CD14-positive monocyte (primary cell): ENCODE data around the gene PRRX2. TPM values are rescaled to one million over a fixed set of nuclear protein-coding genes. Genes with fewer than 3 reads are reported as not detected.
A peak's percentile ranks its signal among the peaks of the same experiment; 100 is the strongest.

ENCODE experiments used
- DNase-seq, 3 donors: peaks; one replicate each; pipeline ENCODE4 v3.0.0-alpha.2; 2011 to 2022
- H2AFZ ChIP-seq: 2 replicates; pipeline ENCODE4 v1.6.0; 2012; ENCODE audit warnings: mild to moderate bottlenecking, low read depth, low read length, inconsistent platforms; ENCODE audit not compliant: insufficient read depth, poor library complexity, severe bottlenecking
- H3K27ac ChIP-seq, 2 donors: 1 replicate in 1 of 2; 2 replicates in 1 of 2; pipeline ENCODE4 v1.5.1; 2012 to 2013; ENCODE audit warnings: low read length in 2 of 2, control low read depth in 1 of 2, inconsistent platforms in 1 of 2, low read depth in 1 of 2, mild to moderate bottlenecking in 1 of 2
- H3K27me3 ChIP-seq, 2 donors: one replicate each; pipeline versions ENCODE4 v1.6.0 to v1.6.1; 2011 to 2013; ENCODE audit warnings: low read length in 2 of 2; ENCODE audit not compliant: control insufficient read depth in 2 of 2, insufficient read depth in 2 of 2
- H3K36me3 ChIP-seq, 2 donors: replicated peaks in 1 of 2; 1 replicate in 1 of 2; 2 replicates in 1 of 2; pipeline versions ENCODE4 v1.5.1 to v1.6.1; 2012 to 2013; ENCODE audit warnings: low read length in 2 of 2, control low read depth in 1 of 2, inconsistent platforms in 1 of 2, mild to moderate bottlenecking in 1 of 2; ENCODE audit not compliant: insufficient read depth in 2 of 2, control insufficient read depth in 1 of 2
- H3K4me1 ChIP-seq, 2 donors: 1 replicate in 1 of 2; 2 replicates in 1 of 2; pipeline versions ENCODE4 v1.5.1 to v1.6.1; 2012 to 2013; ENCODE audit warnings: low read length in 2 of 2, control low read depth in 1 of 2, inconsistent platforms in 1 of 2, mild to moderate bottlenecking in 1 of 2, moderate library complexity in 1 of 2; ENCODE audit not compliant: insufficient read depth in 2 of 2, control insufficient read depth in 1 of 2
- H3K4me2 ChIP-seq: replicated peaks from 2 replicates; pipeline ENCODE3; 2012; ENCODE audit warnings: low read length, moderate library complexity, mild to moderate bottlenecking; ENCODE audit not compliant: poor library complexity, severe bottlenecking; ENCODE audit errors: extremely low read depth
- H3K4me3 ChIP-seq, 3 experiments: fragments of 200-600 bp in 1 of 3; sonication (generic) in 1 of 3; replicated peaks in 1 of 3; 1 replicate in 2 of 3; 2 replicates in 1 of 3; pipeline ENCODE4 v1.5.1; 2011 to 2013; ENCODE audit warnings: low read length in 3 of 3, mild to moderate bottlenecking in 3 of 3, control low read depth in 2 of 3, low read depth in 2 of 3, inconsistent platforms in 1 of 3, moderate library complexity in 1 of 3
- H3K79me2 ChIP-seq: 2 replicates; pipeline ENCODE4 v1.6.0; 2012; ENCODE audit warnings: mild to moderate bottlenecking, control low read depth, inconsistent platforms, low read length, moderate library complexity; ENCODE audit not compliant: insufficient read depth
- H3K9ac ChIP-seq: 2 replicates; pipeline ENCODE4 v1.6.0; 2017; ENCODE audit warnings: low read length, mild to moderate bottlenecking; ENCODE audit not compliant: insufficient read depth, poor library complexity, severe bottlenecking
- H3K9me3 ChIP-seq, 2 donors: replicated peaks in 1 of 2; 1 replicate in 1 of 2; 2 replicates in 1 of 2; pipeline versions ENCODE4 v1.5.1 to v1.6.1; 2012 to 2013; ENCODE audit warnings: low read length in 2 of 2, control low read depth in 1 of 2; ENCODE audit not compliant: control insufficient read depth in 1 of 2, insufficient read depth in 1 of 2
- H4K20me1 ChIP-seq: 2 replicates; pipeline ENCODE4 v1.6.0; 2012; ENCODE audit warnings: mild to moderate bottlenecking, low read length, control low read depth, moderate library complexity; ENCODE audit not compliant: insufficient read depth
- H3K27ac Mint-ChIP-seq, 7 donors: one replicate each; pipeline ENCODE4 v1.8.0; 2020; ENCODE audit warnings: mild to moderate bottlenecking in 7 of 7, mixed read lengths in 7 of 7, moderate library complexity in 6 of 7, inconsistent platforms in 2 of 7
- H3K27me3 Mint-ChIP-seq, 3 donors: one replicate each; pipeline ENCODE4 v1.8.0; 2021 to 2022; ENCODE audit warnings: low read depth in 3 of 3, mild to moderate bottlenecking in 3 of 3, mixed read lengths in 3 of 3, moderate library complexity in 3 of 3, inconsistent platforms in 1 of 3
- H3K36me3 Mint-ChIP-seq, 2 donors: one replicate each; pipeline ENCODE4 v1.8.0; 2020; ENCODE audit warnings: mixed read lengths in 2 of 2, inconsistent platforms in 1 of 2, mild to moderate bottlenecking in 1 of 2
- H3K4me1 Mint-ChIP-seq: one replicate; pipeline ENCODE4 v1.8.0; 2020; ENCODE audit warnings: mild to moderate bottlenecking, mixed read lengths
- H3K4me3 Mint-ChIP-seq, 2 donors: one replicate each; pipeline ENCODE4 v1.8.0; 2020; ENCODE audit warnings: mild to moderate bottlenecking in 2 of 2, mixed read lengths in 2 of 2, moderate library complexity in 1 of 2
- H3K9me3 Mint-ChIP-seq, 7 donors: one replicate each; pipeline ENCODE4 v1.8.0; 2020 to 2022; ENCODE audit warnings: mixed read lengths in 7 of 7, mild to moderate bottlenecking in 6 of 7, moderate library complexity in 6 of 7, inconsistent platforms in 2 of 7
- CTCF ChIP-seq: fragments of 200-600 bp; IDR thresholded peaks from one replicate; pipeline ENCODE4 v1.8.0; 2022; ENCODE audit warnings: antibody characterized with exemption, mild to moderate bottlenecking
- WGBS: methylation state at CpG from one replicate; pipeline ENCODE4 v1.1.5; 2013; ENCODE audit warnings: missing lambda C conversion rate; ENCODE audit not compliant: insufficient coverage; 5-methylcytosine and 5-hydroxymethylcytosine counted together
- intact Hi-C, 2 donors: fragments of 100-400 bp; cut with micrococcal nuclease; formaldehyde crosslinking; loops; one replicate each; pipeline versions ENCODE4 v1.15.0 to v1.15.1; 2023
- polyA plus RNA-seq, 3 donors: library from polyadenylated mRNA; depleted of rRNA in 1 of 3; unstranded in 2 of 3; stranded (reverse) in 1 of 3; fragments of 300-500 nt in 2 of 3; fragments of >200 nt in 1 of 3; fragmentation: Illumina TruSeq in 2 of 3; gene quantifications; 1 replicate in 2 of 3; 2 replicates in 1 of 3; pipeline ENCODE4 v1.2.3, GENCODE V29; 2012 to 2021

The PRRX2 gene
- polyA plus RNA-seq, 3 donors = not detected

GRCh38 chr9:129664746-129665388, 580 bp upstream of the PRRX2 start:
- Histone ChIP-seq H3K4me2 (peak overlapping the region; percentile 58), H3K9me3 (no peaks in the 10 kb centered on the region), H3K4me1 (peaks cover 0 to 5% of the 10 kb centered on the region in 2 donors), H4K20me1 (no peaks in the 10 kb centered on the region), H3K4me3 (peak overlapping the region in 1 of 3 experiments; percentile 51), H3K9ac (peak overlapping the region; percentile 8), H3K36me3 (no peaks in the 10 kb centered on the region), H2AFZ (peak overlapping the region; percentile 61), H3K79me2 (no peaks in the 10 kb centered on the region), H3K27me3 (peaks cover 11 to 46% of the 10 kb centered on the region in 2 donors), H3K27ac (no peak overlapping the region)
- Mint-ChIP-seq H3K27ac (no peak overlapping the region), H3K4me3 (peak overlapping the region; percentile 52 to 85), H3K27me3 (peaks cover 53 to 84% (median 66%) of the 10 kb centered on the region in 3 donors), H3K36me3 (no peaks in the 10 kb centered on the region), H3K4me1 (peaks cover 8% of the 10 kb centered on the region), H3K9me3 (peaks cover 0 to 15% (median 2%) of the 10 kb centered on the region in 7 donors)
- no peak for TF ChIP-seq CTCF
- WGBS = 24% methylated on average over 18 of the region's 36 CpGs
- DNase-seq = no peak
- intact Hi-C loops = no loop called here

- Mint-ChIP-seq H3K27ac (no peak overlapping the region), H3K4me3 (peak overlapping the region in 1 of 2 donors; percentile 75), H3K36me3 (no peaks in the 10 kb centered on the region), H3K9me3 (peaks cover 0 to 15% (median 2%) of the 10 kb centered on the region in 7 donors), H3K4me1 (peaks cover 8% of the 10 kb centered on the region), H3K27me3 (peaks cover 46 to 82% (median 62%) of the 10 kb centered on the region in 3 donors)
- Histone ChIP-seq H3K27ac (no peak overlapping the region), H2AFZ (no peak overlapping the region), H3K79me2 (no peaks in the 10 kb centered on the region), H3K4me3 (no peak overlapping the region), H3K27me3 (peaks cover 11 to 43% of the 10 kb centered on the region in 2 donors), H3K36me3 (no peaks in the 10 kb centered on the region), H4K20me1 (no peaks in the 10 kb centered on the region), H3K4me1 (peaks cover 0 to 5% of the 10 kb centered on the region in 2 donors), H3K9me3 (no peaks in the 10 kb centered on the region), H3K4me2 (peak overlapping the region; percentile 58), H3K9ac (no peak overlapping the region)
- 7% methylated on average over 69 of the region's 88 CpGs for WGBS
- no peak for TF ChIP-seq CTCF
- DNase-seq = no peak
- intact Hi-C loops = no loop called here
Observed at GRCh38 chr9:129665814-129666520, 520 bp downstream of the PRRX2 start.
